ENCODE measurements around the gene TRAPPC3L. TPM values are rescaled to one million over a fixed set of nuclear protein-coding genes. Genes with fewer than 3 reads are reported as not detected.
A peak's percentile ranks its signal among the peaks of the same experiment; 100 is the strongest.

Gene TRAPPC3L
- total RNA-seq, 1 donor from 2014 or later: 0.17 TPM

DNA sequence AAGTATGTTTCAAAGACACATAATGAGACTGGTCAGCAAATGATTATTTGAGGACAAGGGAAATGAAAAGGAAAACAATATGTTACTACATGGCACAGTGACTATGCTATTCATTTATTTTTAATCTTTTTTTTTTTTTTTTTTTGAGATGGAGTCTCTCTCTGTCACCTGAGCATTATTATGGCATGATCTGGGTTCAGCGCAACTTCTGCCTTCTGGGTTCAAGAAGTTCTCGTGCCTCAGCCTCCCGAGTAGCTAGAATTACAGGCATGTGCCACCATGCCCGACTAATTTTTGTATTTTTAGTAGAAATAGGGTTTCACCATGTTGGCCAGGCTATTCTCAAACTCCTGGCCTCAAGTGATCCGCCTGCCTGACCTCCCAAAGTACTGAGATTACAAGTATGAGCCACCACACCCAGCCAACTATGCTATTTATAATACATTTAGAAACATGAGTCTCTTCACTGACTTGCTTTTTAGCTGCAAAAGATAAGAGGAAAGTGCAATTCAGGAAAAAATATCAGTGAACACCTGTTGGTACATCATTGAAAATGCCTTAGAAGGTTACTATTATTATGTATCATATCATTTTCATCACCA, 11.4 kb upstream of the TRAPPC3L start:
- no peak for DNase-seq

DNA sequence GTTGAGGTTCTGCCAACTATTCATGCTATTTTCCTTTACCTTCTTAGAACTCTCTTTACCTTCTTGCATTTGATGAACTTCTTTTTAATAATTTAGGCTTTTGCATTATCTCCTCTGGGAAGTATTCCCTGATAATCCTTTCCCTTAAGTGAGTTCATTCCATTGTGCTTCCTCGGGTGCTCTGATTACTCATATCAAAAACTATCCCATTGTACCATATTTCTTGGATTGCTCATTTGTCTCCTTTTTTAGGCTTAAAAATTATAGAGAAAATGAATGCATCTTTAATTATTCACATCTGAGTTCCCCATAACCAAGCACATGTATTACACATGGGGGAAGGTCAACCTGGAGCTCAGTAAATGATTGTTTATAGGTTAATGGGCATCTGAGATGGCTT, 10.6 kb upstream of the TRAPPC3L start:
- DNase-seq: no peak

DNA sequence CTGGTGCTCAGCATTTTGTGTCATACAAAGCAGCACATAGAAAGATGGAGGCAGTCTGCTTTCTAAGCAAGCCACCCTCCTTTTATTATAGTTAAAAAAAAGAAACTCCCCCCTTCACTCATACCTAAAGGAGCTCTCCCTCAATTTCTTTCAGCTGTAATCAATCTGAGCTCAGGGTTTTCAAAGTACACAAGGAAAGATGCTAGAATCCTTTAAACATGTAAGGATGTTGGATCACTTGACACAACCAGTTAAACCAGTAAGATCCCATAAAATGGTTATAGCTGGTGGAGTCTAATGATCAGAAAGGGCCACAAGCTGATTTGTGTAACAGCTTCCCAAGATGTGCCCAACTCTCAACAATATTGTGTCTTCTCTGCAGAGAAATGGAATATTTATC, 8.0 kb upstream of the TRAPPC3L start, which contains the start of gene CALHM4:
Gene CALHM4, plus strand, starts transcription at position 301 of the 400 bp plus-strand sequence. Its CDS starts 43 bp downstream, at position 344.
- DNase-seq: no peak

DNA sequence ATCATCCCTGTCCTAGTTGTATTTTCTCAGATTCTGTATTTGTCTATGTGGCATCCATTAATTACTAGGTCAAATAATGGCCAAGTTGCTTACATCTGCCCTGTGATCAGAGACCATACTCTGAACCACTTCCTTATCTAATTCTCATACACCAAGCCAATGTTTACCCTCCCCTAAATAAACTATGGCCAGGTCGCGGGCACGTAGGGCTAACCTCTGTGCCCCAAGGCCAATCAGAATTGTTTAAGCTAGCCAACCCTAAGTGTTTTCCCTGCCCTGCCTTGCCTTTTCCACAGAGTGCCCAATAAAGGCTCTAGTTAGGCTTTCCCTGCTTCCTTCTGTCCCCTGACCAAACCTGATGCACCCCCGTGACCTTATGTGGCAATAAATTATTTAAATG, 5.3 kb upstream of the TRAPPC3L start:
- no peak for DNase-seq

DNA sequence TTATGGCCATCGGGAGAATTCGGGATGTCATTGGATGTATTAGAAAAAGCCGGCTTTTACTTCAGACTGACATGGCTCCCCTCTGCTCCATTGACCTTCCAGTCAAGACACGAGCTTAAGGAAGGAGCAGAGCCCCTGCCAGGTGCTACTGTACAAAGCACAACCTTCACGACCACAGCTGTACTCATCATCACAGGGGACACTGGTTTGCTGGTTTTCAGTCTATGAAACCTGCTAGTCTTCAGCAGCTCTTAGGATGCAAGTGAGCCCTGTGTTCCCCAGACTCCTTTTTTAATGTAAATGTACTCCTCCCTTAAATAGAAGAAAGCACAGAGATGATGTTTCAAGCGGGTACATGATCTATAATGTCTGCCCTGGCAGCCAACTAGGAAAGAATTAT, 1.9 kb upstream of the TRAPPC3L start:
- no peak for DNase-seq

DNA sequence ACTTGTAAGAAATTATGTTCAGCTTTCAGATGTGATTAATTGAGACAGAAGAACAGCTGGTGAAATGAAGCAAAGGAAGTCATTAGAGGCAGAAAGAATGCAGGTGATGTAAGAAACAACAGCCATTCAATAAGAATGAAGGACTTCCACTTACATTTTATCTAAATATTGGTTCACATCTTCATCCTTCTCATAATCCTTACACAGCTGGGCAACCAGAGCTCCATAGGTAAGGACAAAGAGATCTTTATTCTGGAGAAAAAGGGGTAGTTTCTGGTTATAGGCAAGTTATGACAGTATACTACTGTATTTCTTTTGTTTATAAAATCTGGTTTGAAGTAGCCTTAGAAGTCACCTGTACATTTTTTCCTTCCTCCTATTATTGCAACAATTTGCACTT, 2.3 kb downstream of the TRAPPC3L start:
- DNase-seq: no peak

DNA sequence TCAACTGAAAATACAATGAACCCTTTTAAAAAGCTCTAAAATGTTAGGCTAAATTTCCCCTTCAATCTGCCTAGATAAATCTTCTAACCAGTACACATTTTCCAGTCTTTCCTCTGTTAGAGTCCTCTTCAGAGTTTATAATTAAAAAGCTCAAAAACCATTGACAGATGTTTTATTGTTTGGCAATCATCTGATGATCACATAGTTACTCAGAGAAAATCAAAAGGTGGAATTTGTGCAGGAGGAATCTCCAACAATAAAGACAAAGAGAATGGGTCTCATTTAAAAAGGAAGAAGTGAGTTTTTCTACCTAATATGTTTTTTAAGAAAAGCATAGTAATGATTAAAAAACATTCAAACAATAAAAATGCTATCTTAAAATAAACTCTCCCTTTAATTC, 3.1 kb downstream of the TRAPPC3L start:
- no peak for DNase-seq

DNA sequence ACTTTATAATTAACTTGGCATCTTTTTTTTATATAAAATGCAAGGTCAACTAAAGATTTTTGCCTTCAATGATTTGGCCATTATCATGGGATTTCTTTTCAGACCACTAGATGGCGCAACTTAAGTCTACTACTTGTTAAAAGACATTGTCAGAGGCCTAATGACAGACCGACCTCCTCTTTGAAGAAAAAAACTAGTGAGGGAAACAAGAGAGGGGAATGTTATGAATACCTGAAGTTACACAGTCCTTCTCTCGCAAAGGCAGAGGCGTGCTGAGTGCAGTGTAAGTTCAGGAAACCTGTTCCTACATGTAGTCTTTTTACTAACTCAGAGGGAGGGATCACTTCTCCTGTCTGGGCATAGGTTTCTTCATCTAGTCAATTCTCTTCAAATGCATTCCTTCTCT, 9.3 kb downstream of the TRAPPC3L start:
- DNase-seq: peak; percentile 79

DNA sequence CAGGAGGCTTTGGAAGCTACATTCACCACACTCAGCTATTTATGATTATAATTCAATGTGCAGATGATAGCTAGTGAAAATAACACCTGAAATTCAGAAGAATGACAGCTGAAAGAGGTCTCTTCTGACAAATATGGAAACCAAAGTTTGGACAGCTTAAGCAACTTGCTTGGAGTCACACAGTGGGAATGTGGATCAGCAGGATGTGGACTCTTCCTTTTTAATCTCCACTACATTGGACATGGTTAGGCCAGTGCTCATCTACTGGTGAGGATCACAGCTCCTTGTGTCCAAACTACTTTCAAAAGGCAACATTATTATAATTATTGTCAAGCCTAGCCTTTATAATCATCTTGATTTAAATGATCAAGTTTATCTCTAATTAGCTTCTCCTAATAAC, 10.4 kb downstream of the TRAPPC3L start:
- DNase-seq: no peak

DNA sequence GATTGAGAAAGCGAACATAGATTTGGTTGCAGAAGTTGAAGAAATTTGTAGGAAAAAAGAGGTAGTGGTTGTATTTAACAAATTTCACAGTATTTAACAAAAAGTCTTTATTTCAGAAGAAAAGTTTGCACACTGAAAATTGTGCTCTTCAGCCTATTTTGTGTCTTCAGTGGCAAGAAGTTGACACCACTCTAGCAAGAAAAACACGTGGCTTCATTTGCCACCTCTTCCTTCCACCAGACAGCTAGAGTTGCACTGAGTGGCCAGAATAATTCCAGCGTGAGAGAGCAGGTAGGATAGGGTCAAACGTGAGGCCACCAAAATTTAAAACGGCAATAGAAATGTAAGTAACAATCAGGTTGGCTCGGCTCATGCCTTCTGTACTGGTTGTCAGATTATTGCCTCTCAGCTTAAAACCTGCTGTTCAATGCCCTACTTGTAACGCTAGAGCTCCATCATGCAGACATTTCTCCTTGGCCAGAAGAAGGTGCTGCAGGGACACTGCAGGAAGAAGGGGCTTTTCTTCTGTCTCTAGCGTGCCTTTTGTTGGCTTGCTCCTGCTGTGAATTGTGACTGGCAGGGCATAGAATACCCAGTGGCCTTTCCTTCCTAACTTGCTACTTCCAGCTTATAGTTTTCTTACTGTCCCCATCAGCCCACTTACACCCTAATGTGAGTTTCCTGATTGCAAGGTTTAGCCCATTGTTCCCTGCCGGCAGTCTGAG, 12.1 kb downstream of the TRAPPC3L start:
- no peak for DNase-seq

DNA sequence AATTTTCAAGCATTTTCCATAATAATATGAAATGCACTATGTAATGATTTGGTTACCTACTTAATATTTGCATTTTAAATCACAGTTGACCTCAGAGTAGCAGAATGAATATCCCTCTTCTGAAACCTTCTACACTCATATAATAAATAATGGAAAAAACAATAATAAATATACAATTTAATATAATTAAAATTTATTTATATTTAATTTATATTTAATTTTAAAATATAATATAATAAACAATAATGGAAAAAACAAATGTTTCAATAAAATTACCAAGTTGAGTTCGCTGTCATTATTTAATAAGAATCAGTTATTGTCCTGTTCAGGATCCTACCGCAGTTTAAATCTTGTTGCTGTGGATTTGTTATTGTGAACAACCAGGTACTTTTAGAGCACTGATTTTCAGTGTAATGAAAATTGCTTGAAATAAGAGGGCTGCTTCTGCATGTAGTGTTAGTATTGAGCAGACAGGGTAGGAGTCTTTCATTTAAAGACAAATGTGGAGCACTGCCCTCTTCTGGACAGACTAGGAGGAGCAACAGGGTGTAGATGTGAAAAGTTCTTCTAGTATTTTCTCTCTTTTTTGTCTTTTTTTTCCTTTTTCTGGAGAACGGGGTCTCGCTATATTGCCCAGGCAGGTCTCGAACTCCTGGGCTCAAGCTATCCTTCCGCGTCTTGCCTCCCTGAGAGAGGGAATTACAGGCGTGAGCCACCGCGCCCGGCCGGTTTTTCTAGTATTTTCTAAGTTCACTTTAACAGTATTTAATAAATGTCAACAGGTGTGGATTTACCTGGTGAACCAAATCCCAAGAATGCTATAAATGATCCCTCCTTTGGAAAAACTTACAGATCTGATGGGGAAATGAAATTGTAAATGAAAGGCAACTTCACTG, 13.6 kb downstream of the TRAPPC3L start:
- DNase-seq: peak; percentile 85

DNA sequence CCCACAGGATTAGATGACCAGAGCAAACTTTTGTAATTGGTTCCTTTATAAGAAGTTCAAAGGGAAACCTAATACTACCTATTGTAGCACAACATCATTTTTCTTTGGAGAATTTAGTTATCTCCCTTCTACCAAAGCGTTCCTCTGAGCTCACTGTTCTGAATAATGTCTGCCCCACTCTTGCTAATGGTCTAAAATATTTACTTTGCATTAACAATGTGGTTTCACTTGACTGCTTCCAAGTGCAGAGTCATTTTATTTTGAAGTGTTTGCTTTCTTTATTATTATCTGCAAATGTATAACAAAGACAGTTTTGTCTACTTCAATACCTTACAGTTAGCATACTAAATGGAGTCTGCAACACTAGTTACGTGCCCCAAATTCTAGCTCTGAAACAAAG, 15.0 kb downstream of the TRAPPC3L start:
- DNase-seq: no peak

DNA sequence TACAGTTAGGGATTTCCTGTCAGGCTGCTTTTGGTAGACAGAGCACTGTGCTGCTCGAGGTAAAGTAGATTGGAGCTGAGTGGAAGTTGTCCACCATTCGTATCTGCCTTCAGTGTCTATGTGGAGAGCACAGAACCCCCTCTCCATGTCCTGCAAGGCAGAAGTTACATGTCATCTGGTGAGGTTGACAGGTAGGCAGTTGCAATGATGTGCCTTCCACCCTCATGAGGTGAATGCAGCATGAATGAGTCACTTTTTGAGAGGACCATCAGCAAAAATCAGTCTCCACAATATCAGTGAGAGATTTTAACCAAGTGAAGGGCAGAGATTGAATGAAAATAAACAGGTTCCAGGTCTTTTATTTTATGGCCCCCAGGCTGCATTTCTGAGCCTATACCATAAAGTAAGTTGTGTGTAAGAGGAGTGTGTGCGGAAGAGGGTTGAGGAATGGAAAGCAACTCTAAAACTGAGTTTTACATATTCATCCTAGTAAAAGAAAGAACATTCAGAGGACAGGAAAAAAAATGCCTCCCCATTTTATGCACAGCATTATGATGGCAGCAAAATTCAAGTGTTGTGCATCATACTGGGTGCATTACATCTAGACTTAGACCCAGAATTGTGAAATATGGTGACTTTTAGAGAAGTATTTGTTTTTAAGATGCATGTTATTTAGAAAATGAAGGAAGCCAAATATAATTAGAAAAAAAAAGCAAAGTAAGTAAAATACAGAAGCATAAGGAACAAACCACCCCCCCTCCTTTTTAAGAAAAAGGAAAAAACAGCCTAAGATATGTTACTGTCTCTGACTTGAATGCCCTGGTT, 15.8 kb downstream of the TRAPPC3L start:
- no peak for DNase-seq

DNA sequence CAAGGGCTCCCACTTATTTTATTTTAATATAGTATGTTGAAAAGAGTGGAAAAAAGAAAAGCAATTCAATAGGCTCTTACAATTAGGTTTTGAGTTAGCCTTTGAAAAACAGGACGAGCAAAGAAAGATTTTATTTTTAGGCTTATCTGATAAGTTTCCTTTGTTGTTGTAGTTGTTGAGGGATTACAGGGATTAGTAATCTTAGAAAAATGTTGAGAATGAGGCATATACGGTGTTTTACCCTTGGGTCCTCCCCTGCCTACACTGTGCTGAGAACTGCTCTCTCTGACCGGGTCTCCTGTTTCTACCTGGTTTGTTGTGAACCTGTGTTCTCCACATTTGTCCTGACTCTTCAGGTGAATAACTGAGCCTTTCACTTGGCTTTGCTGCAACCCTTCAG, 16.7 kb downstream of the TRAPPC3L start:
- DNase-seq: peak; percentile 20

DNA sequence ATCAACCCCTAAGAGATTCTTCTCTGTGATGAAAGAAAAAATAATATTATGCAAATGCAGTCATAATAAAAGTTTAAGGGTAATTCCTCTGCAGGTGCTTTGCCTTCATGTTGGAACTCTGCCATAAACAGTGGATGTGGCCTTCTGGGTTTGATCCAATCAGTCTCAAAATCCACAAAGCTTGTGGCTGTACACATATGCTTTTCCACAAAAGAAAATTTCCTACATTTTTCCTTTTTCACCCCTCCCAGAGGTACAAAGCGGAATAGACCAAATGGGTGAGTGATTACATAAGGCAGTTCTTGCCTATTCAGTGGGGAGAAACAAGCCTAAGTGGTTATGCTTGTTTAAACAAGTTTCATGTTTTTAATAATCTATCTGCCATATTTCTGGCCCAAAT, 17.4 kb downstream of the TRAPPC3L start:
- DNase-seq: no peak

DNA sequence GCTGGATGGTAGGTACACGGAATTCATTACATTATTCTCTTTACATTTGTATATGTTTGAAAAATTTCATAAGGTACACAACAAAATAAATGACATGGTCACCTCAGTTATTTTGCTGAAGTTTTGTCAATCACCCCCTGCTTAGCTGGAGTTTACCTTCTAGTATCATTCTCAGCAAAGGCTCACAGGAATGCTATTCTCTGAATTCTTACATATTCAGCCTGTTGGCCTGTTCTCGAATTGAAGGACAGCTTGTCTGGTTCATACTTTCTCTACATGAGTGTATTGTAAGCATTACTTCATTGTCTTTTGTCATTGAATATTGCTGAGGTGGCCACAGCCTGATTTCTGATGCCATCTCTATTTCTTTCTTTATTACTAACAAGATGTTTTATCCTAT, 21.2 kb downstream of the TRAPPC3L start:
- DNase-seq: no peak

DNA sequence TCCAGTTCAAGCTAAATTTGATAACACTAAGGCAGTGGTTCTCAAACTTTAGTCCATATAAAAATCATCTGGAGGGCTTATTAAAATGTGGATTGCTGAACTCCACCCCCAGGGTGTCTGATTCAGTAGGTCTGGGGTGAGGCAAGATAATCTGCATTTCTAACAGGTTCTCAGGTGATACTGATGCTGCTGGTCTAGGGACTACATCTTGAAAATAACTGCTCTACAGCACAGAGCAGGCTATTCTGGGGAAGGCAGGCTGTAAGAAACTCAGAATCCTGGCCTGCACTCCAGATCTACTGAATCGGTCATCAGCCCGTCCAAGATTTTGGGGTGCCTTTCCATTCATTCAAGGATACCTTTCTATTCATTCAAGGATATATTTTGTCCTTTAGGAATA, 22.6 kb downstream of the TRAPPC3L start:
- no peak for DNase-seq

DNA sequence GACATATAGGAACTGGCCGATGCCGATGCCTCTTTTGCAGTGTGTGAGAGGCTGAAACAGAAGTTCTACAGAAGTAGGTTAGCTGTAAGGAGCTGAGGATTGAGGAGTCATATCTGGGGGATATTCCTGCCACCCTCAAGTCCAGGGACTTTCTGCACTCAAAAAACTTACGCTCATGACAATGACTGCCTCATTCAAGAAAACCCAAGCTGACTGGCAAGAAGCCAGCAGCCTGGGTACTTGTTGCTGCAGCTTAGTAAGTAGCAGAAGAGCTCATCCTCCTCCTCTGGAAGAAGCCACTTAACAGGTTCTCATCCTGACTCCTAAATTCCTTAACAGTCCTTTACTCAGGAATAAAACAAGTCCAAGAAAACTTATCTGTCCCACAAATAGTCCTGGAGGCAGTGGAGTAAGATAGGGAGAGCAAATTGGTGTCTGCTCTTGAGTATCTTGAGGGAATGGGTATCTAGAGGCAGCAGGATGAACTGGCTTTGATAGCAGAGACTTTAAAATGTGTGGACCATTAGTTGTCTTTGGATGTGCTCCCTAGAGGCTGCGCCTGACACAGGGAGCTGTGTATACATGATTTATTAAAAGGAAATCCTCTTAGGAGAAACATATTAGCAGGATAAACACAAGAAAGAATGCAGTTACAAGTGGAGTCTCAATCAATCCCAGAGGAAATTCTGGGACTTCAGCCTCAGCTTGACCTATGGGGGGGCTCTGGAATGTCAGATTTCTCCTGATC, 26.7 kb downstream of the TRAPPC3L start:
- DNase-seq: no peak

DNA sequence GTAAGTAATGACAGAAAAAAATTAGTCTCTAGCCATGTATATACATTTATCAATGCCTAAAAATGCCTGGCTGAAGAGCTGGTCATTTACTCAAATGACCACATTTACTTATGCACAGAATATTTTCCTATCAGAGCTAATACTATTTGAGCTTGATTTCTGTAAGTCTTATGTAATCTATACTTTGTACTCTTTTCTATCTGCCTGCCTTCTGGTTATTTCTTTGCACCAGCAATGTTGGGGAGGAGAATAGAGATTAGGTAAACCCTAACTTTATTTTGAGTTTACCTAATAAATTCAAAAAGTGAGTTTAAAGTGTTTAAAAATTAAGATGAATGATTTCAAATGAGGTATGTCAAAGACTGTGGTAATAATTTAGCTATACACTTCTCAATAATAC, 30.3 kb downstream of the TRAPPC3L start:
- no peak for DNase-seq

DNA sequence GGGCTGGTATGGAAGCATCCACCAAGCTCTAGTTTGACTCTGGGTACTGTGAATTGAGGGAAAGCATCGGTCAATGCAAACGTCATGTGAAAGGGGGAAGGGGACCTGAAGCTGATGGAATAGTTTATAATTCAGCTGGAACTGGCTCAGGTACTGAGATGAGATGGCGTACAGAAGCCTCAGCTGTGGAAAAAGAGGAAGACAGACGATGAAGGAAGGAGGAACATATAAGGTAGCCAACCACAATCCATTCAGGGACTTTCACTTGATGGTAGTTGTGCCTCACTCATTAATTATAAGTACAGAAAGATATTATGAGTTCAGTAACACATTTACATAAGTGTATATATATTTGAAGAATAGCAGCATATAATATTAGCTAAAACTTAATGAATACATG, 31.4 kb downstream of the TRAPPC3L start:
- DNase-seq: no peak

DNA sequence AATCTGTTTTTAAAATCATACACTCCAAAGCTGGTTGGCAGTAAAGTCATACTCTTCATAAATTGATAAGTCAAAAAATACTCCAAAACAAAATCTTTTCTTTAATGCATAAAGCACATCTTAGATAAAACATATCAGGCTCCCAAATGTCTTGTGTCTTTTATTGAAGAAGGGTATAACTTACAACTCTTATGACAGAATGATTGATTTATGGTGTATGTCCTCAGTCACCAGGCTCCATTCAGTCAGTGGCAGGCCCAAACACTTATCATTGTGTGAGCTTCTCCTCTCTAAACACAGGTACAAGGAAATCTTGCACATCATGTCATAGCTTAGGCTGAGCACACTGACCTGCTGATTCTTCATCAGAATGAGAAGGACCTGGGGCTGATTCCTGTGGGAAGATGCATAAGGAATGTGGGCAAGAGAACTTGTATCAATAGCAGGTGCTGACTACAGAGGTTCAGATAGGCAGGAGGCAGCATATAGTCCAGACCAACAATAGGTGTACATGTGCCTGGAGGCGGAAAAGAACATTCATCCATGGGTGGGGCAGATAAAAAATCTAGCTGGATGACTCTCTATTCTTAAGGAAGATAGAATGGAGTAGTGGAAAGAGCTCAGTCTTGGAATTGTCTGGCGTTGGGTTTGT, 32.1 kb downstream of the TRAPPC3L start:
- DNase-seq: no peak
